Coronary artery (tissue), 2 donors: Measurements from ENCODE around the gene ADCY7.
"Not testable (repeated sequence)": the region's sequence is repeated elsewhere in the genome, so short reads cannot be mapped to it uniquely, and the experiment has no call there.

Experiments used
- DNase-seq: peaks from one replicate; pipeline ENCODE4 v3.0.0-alpha.2; 2017; ENCODE audit warnings: low spot score
- H3K27ac ChIP-seq, 2 donors: fragments of 200-600 bp; sonication (generic); one replicate each; pipeline ENCODE4 v1.5.1; 2016 to 2019
- H3K4me3 ChIP-seq: fragments of 200-600 bp; sonication (generic); 2 replicates; pipeline ENCODE4 v1.5.1; 2016; ENCODE audit warnings: mild to moderate bottlenecking, moderate library complexity
- TF ChIP-seq, protein P1 (sequence below): fragments of 200-600 bp; sonication (generic); IDR thresholded peaks from one replicate; pipeline ENCODE4 v1.5.1; 2019; ENCODE audit warnings: antibody characterized with exemption

ADCY7 gene

DNA sequence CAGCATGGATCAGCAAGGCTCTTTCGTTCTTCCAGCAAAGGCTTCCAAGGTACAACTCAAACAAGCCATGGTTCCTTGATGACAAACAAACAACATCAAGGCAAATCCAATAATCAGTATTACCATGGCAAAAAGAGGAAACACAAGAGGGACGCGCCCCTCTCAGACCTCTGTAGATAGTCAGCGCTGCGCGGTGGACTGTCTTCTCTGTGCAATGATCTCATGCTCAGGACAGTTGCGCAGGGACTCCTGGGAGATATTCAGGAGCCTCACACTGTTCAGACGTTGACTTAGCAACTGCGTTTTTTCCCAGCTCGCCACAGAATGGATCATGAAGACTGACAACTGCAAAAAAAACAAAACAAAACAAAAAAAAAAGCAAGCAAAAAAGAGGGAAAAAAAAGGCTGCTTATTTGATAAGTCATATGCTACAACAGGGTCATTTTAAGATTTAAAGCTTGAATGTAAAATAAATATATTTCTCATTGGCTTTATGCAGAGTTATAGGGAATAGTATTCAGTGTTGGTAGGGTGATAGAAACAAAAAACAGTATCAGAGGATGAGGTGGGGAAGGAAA, 37.1 kb upstream of the ADCY7 start:
- TF ChIP-seq, protein P1, sequence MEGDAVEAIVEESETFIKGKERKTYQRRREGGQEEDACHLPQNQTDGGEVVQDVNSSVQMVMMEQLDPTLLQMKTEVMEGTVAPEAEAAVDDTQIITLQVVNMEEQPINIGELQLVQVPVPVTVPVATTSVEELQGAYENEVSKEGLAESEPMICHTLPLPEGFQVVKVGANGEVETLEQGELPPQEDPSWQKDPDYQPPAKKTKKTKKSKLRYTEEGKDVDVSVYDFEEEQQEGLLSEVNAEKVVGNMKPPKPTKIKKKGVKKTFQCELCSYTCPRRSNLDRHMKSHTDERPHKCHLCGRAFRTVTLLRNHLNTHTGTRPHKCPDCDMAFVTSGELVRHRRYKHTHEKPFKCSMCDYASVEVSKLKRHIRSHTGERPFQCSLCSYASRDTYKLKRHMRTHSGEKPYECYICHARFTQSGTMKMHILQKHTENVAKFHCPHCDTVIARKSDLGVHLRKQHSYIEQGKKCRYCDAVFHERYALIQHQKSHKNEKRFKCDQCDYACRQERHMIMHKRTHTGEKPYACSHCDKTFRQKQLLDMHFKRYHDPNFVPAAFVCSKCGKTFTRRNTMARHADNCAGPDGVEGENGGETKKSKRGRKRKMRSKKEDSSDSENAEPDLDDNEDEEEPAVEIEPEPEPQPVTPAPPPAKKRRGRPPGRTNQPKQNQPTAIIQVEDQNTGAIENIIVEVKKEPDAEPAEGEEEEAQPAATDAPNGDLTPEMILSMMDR: no peak
- H3K4me3 ChIP-seq: no peak overlapping the region
- no peak overlapping the region for H3K27ac ChIP-seq
- no peak for DNase-seq

DNA sequence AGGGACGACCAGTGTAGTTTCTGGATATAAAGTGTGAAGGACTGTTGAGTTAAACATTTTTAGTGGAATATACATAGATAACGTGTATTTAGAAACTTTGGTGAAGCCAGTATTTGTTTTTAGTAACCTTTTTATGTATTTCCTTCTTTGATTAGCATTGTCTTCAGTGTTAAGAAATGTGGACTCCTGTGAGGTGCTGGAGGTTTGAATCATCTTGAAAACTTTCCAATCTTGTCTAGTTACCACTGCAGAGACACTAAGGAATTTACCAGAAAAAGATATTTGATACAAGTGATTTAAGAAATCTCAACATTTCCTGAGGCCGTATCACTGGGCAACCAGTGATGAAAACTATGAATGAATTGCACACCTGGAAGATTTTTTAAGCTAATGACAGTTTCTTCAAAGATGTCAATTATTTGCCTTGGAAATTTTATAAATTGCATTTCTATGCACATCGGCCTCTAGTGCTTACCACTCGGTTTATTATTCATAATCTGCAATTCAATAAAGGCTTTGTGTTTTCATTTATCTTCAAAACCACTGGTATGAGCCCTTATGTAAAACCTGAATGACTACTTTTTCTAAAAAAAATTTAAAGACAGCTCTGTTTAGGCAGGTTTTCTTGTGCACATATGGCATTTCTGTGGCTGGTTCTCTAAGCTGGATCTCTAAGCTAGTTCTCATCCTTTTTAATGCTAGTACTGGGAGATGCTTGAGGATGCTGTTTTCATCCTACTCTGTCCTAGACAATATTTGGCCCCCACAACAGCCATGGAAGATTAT, 31.4 kb upstream of the ADCY7 start:
- TF ChIP-seq, protein P1: no peak
- Histone ChIP-seq H3K27ac (no peak overlapping the region), H3K4me3 (no peak overlapping the region)
- no peak for DNase-seq

DNA sequence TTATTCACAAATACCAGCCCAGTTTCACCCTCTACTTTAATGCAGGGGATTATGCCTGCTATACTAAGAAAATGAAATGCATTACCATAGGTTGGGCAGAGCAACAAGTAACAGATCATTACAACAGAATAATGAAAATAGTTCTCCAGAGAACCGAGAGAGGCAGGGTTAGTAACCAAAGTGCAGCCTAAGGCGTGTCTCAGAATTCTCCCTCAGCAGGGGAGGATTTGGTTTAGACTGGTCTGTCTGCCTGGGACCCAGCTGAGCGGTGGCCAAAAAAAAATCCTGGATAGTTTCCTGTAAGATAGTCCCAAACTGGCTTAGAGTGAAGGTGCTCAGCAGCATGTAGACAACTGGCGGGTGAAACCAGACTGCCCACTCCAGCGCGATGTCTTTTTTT, 30.8 kb upstream of the ADCY7 start:
- no peak for DNase-seq
- H3K27ac ChIP-seq: no peak overlapping the region
- H3K4me3 ChIP-seq: no peak overlapping the region
- TF ChIP-seq, protein P1: no peak

DNA sequence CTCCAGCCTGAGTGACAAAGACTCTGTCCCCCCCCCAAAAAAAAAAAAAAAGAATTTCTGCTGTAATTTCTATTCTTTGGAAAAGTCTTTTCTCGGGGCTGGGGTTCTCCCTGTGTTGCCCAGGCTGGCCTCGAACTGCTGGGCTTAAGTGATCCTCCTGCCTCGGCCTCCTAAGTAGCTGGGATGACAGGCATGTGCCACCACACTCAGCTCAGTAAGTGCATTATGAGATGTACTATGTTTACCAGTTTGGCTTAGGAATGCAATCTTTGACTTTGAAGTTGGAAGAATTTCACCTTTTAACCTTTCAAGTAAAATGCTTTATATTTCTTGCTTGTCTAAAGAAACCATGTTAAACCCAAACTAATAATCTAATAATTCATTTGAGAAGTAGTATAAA, 28.0 kb upstream of the ADCY7 start:
- TF ChIP-seq, protein P1: no peak
- H3K27ac ChIP-seq: no peak overlapping the region
- no peak overlapping the region for H3K4me3 ChIP-seq
- no peak for DNase-seq

DNA sequence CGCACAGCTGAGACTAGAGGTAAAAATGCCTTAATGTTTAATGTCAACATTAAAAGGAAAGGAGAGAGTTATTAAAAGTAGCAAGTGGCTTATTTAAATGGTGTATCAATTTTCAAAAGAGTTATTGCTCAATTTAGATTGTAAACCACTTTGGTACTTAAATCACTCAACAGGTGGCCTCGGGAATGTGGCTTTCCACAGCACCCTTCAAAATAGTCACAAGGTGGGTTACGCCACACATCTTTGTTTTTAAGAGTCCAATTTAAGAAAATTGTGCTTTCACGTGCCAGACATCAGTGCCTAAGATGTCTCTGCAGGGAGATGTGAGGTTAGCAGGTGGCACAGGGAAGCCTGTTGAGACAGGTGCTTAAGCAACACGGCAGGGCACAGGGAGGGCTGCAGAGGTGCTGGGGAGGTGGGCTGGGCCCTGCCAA, 27.5 kb upstream of the ADCY7 start:
- H3K27ac ChIP-seq: no peak overlapping the region
- TF ChIP-seq, protein P1: no peak
- H3K4me3 ChIP-seq: no peak overlapping the region
- no peak for DNase-seq

DNA sequence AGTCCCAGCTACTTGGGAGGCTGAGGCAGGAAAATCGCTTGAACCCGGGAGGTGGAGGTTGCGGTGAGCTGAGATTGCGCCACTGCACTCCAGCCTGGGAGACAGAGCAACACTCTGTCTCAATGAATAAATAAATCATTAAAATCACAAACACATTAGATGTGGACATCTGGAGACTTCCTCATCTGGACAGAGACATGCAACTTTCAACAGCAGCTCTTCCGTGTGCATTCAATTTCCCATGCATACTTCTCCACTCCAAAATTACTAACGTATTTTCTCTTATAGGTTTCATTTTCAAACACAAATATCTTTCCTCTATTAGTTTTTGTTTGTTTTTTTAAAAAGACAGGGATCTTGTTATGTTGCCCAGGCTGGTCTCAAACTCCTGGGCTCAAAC, 23.3 kb upstream of the ADCY7 start:
- not testable (repeated sequence) for H3K27ac ChIP-seq, DNase-seq, H3K4me3 ChIP-seq

DNA sequence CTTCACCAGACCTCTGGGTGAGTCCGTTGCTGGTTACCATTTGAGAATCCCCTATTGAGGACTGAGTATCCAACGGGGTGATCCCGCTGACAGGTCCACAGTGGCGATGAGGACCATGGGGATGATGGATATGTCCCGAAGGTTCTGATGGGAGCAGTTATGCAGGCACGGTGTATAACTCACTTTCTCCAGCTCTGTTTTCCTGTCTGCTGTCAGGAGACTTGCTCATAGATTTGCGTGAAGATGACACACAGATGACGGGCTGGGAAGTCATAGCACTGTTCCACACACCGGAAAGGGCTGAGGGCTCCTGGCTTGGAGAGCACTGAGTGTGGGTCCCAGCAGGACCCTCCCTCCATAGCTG, 22.2 kb upstream of the ADCY7 start:
- Histone ChIP-seq H3K27ac (no peak overlapping the region), H3K4me3 (no peak overlapping the region)
- TF ChIP-seq, protein P1: no peak
- no peak for DNase-seq
